Caco-2 (cell line): ENCODE measurements around the gene SOCS1. TPM values are rescaled to one million over a fixed set of nuclear protein-coding genes. Genes with fewer than 3 reads are reported as not detected.

Experiments
- BruUV-seq: library from RNA; stranded (reverse); fragments of 400-500 nt; replicated peaks from 2 replicates; lab custom pipeline; 2021; lab: Mats Ljungman, UMichigan
- CTCF ChIA-PET: fragments of 300-600 bp; sonication (Branson Sonifier 250); formaldehyde crosslinking; loops from one replicate; lab custom pipeline; 2022; ENCODE audit warnings: antibody characterized with exemption; lab: Charles Lee
- POLR2A ChIA-PET: fragments of 300-600 bp; sonication (Branson Sonifier 250); formaldehyde crosslinking; loops from one replicate; lab custom pipeline; 2022; ENCODE audit warnings: antibody characterized with exemption; lab: Charles Lee
- DNase-seq, 2 experiments: peaks; one replicate each; pipeline versions ENCODE4 v3.0.0 to v3.0.0-alpha.2; 2020 to 2022
- H3K27me3 ChIP-seq: replicated peaks from 2 replicates; pipeline ENCODE4 v1.6.0; 2011; ENCODE audit warnings: low read length; ENCODE audit not compliant: control insufficient read depth, insufficient read depth
- H3K36me3 ChIP-seq: 2 replicates; pipeline ENCODE4 v1.5.1; 2011; ENCODE audit warnings: low read length; ENCODE audit not compliant: control insufficient read depth, insufficient read depth
- H3K4me1 ChIP-seq: fragments of 250-450 bp; sonication (Bioruptor Pico); 2 replicates; pipeline ENCODE4 v1.5.1; 2020; ENCODE audit warnings: mild to moderate bottlenecking
- H3K4me3 ChIP-seq: 2 replicates; pipeline ENCODE4 v1.5.1; 2011; ENCODE audit warnings: low read depth, mild to moderate bottlenecking, control low read depth, low read length
- H3K9me3 ChIP-seq: fragments of 250-450 bp; sonication (Bioruptor Pico); 2 replicates; pipeline ENCODE4 v1.5.1; 2020; ENCODE audit warnings: mild to moderate bottlenecking, moderate library complexity
- H3K27ac Mint-ChIP-seq: one replicate; pipeline ENCODE4 v1.8.0; 2022; ENCODE audit warnings: mixed read lengths; ENCODE audit not compliant: unreplicated experiment
- H3K27me3 Mint-ChIP-seq: one replicate; pipeline ENCODE4 v1.8.0; 2022; ENCODE audit warnings: mixed read lengths; ENCODE audit not compliant: insufficient read depth, unreplicated experiment
- H3K36me3 Mint-ChIP-seq: one replicate; pipeline ENCODE4 v1.8.0; 2022; ENCODE audit warnings: mild to moderate bottlenecking, mixed read lengths; ENCODE audit not compliant: insufficient read depth, unreplicated experiment
- H3K4me1 Mint-ChIP-seq: one replicate; pipeline ENCODE4 v1.8.0; 2022; ENCODE audit warnings: low read depth, mixed read lengths; ENCODE audit not compliant: unreplicated experiment
- H3K4me3 Mint-ChIP-seq: one replicate; pipeline ENCODE4 v1.8.0; 2022; ENCODE audit warnings: mild to moderate bottlenecking, moderate library complexity, mixed read lengths; ENCODE audit not compliant: unreplicated experiment
- H3K9me3 Mint-ChIP-seq: one replicate; pipeline ENCODE4 v1.8.0; 2022; ENCODE audit warnings: mixed read lengths; ENCODE audit not compliant: unreplicated experiment
- intact Hi-C: fragments of 100-400 bp; cut with micrococcal nuclease; formaldehyde crosslinking; loops from one replicate; pipeline ENCODE4 v1.10.0; 2022; ENCODE audit not compliant: unreplicated experiment
- total RNA-seq: library from RNA; stranded (reverse); gene quantifications from 2 replicates; pipeline ENCODE4 v1.2.3, GENCODE V29; 2022
- TF ChIP-seq, protein P1 (sequence below), 2 experiments: fragments of 200-600 bp in 1 of 2; IDR thresholded peaks; 1 replicate in 1 of 2; 2 replicates in 1 of 2; pipeline versions ENCODE4 v1.5.1 to v1.8.0; 2011 to 2022; ENCODE audit warnings: antibody characterized with exemption in 1 of 2, control low read depth in 1 of 2, inconsistent platforms in 1 of 2, low read depth in 1 of 2, low read length in 1 of 2, mild to moderate bottlenecking in 1 of 2, moderate library complexity in 1 of 2; ENCODE audit not compliant: insufficient read depth in 1 of 2, severe bottlenecking in 1 of 2, unreplicated experiment in 1 of 2

The SOCS1 gene
- total RNA-seq, 1 experiment from 2014 or later = 13.2 TPM

DNA sequence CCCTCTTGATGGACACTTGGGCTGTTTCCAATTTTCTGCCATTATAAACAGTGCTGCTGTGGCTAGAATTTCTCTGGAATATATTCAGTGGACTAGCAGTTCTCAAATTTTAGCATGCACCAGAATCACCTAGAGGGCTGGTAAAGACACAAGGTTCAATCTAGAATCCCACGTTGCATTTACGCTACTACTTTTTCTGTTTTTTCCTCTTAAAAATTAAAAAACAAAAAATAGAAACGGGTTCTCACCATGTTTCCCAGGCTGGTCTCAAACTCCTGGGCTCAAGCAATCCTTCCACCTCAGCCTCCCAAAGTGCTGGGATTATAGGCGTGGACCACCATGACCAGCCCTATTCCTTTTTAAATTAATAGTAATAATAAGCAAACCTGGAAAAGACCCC lies 39.7 kb upstream of the SOCS1 start:
- H3K4me1 Mint-ChIP-seq = peaks cover 13% of the 10 kb centered on the region
- H3K4me1 ChIP-seq = peaks cover 26% of the 10 kb centered on the region
- H3K27me3 Mint-ChIP-seq = no peaks in the 10 kb centered on the region
- no peaks in the 10 kb centered on the region for H3K36me3 Mint-ChIP-seq
- no peaks in the 10 kb centered on the region for H3K27me3 ChIP-seq
- H3K9me3 ChIP-seq = no peaks in the 10 kb centered on the region
- H3K4me3 Mint-ChIP-seq = no peak overlapping the region
- no peaks in the 10 kb centered on the region for H3K9me3 Mint-ChIP-seq
- H3K27ac Mint-ChIP-seq = no peak overlapping the region
- DNase-seq = no peak
- H3K36me3 ChIP-seq = no peaks in the 10 kb centered on the region
- H3K4me3 ChIP-seq = no peak overlapping the region
- TF ChIP-seq, protein P1, sequence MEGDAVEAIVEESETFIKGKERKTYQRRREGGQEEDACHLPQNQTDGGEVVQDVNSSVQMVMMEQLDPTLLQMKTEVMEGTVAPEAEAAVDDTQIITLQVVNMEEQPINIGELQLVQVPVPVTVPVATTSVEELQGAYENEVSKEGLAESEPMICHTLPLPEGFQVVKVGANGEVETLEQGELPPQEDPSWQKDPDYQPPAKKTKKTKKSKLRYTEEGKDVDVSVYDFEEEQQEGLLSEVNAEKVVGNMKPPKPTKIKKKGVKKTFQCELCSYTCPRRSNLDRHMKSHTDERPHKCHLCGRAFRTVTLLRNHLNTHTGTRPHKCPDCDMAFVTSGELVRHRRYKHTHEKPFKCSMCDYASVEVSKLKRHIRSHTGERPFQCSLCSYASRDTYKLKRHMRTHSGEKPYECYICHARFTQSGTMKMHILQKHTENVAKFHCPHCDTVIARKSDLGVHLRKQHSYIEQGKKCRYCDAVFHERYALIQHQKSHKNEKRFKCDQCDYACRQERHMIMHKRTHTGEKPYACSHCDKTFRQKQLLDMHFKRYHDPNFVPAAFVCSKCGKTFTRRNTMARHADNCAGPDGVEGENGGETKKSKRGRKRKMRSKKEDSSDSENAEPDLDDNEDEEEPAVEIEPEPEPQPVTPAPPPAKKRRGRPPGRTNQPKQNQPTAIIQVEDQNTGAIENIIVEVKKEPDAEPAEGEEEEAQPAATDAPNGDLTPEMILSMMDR (IDR thresholded peaks at IDR 0.05; ENCODE audit: insufficient read depth in 1 of 2, low read depth in 1 of 2, low read length in 1 of 2, severe bottlenecking in 1 of 2, unreplicated experiment in 1 of 2) = no peak
- ChIA-PET POLR2A (no interaction called here), CTCF (no interaction called here)
- intact Hi-C loops = no loop called here
- BruUV-seq = no TSS peak

DNA sequence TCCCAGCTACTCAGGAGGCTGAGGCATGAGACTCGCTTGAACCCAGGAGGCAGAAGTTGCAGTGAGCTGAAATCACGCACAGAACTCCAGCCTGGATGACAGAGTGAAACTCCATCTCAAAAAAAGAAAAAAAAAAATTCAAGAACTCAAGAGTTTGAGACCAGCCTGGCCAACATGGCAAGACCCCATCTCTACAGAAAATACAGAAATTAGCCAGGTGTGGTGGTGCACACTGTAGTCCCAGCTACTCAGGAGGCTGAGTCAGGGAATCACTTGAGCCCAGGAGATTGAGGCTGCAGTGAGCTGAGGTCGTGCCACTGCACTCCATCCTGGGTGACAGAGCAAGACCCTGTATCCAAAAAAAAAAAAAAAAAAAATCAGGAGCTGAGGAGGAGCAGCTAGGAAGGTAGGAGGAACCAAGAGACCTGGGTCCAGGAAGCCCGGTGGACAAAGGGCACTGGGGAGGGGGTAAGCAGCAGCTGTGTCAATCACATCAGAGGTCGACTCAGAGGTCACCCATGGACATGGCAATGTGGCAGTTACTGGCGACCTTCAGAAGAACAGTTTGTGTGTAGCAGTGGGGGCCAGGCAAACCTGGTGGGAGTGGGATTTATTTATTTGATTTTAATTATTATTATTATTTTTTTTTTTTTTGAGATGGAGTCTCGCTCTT lies 36.2 kb upstream of the SOCS1 start:
- Histone ChIP-seq H3K4me1 (peaks cover 22% of the 10 kb centered on the region), H3K27me3 (no peaks in the 10 kb centered on the region), H3K4me3 (no peak overlapping the region), H3K36me3 (no peaks in the 10 kb centered on the region), H3K9me3 (no peaks in the 10 kb centered on the region)
- POLR2A ChIA-PET = no interaction called here
- peaks cover 18% of the 10 kb centered on the region for H3K4me1 Mint-ChIP-seq
- no peak for DNase-seq
- no peak overlapping the region for H3K4me3 Mint-ChIP-seq
- TF ChIP-seq, protein P1 (IDR thresholded peaks at IDR 0.05; ENCODE audit: insufficient read depth in 1 of 2, low read depth in 1 of 2, low read length in 1 of 2, severe bottlenecking in 1 of 2, unreplicated experiment in 1 of 2) = no peak
- no peak overlapping the region for H3K27ac Mint-ChIP-seq
- H3K36me3 Mint-ChIP-seq = no peaks in the 10 kb centered on the region
- CTCF ChIA-PET = interaction anchor here (0.6 to 1.5 kb wide), 4 partner anchors 37 to 367 kb away, joined by 3 to 5 read pairs (median 4); no protein-coding TSS in a partner anchor
- H3K9me3 Mint-ChIP-seq = no peaks in the 10 kb centered on the region
- intact Hi-C loops = no loop called here
- H3K27me3 Mint-ChIP-seq = no peaks in the 10 kb centered on the region
- no TSS peak for BruUV-seq

DNA sequence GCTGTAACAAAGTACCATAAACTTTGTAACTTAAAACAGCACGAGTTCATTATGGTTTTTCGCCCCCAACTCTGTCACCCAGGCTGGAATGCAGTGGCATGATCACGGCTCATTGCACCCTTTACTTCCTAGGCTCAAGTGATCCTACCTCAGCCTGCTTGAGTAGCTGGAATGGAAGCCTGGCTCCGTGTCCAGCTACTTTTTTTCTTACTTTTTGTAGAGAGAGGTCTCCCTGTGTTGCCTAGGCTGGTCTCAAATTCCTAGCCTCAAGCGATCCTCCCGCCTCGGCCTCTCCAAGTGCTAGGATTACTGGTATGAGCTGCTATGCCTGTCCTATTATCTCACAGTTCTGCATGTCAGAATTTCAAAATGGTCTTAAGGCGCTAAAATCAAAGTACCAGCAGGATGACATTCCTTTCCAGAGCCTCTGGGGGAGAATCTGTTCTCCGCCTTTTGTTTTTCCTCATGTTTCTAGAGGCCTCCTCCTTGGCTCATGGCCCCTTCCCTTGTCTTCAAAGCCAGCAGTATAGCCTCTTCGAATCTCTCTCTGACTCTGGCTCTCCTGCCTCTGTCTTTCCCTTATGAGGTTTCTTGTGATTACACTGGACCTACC lies 35.2 kb upstream of the SOCS1 start:
- CTCF ChIA-PET = interaction anchor here (1.5 kb wide), 1 partner anchor 36 kb away, joined by 5 read pairs; no protein-coding TSS in a partner anchor
- DNase-seq = peak in 1 of 2 experiments; percentile 20
- Histone ChIP-seq H3K4me3 (no peak overlapping the region), H3K27me3 (no peaks in the 10 kb centered on the region), H3K4me1 (peaks cover 13% of the 10 kb centered on the region), H3K9me3 (no peaks in the 10 kb centered on the region), H3K36me3 (no peaks in the 10 kb centered on the region)
- Mint-ChIP-seq H3K27me3 (no peaks in the 10 kb centered on the region), H3K9me3 (no peaks in the 10 kb centered on the region), H3K4me1 (peaks cover 18% of the 10 kb centered on the region), H3K27ac (peak overlapping the region; percentile 10), H3K36me3 (no peaks in the 10 kb centered on the region), H3K4me3 (no peak overlapping the region)
- POLR2A ChIA-PET = interaction anchor here (1.2 kb wide), 1 partner anchor 35 kb away, joined by 6 read pairs; the partner anchor contains the start of gene SOCS1
- intact Hi-C loops = no loop called here
- TF ChIP-seq, protein P1 (IDR thresholded peaks at IDR 0.05; ENCODE audit: insufficient read depth in 1 of 2, low read depth in 1 of 2, low read length in 1 of 2, severe bottlenecking in 1 of 2, unreplicated experiment in 1 of 2) = no peak
- BruUV-seq = no TSS peak
